Endothelial cell (in vitro differentiated cells): Measurements from ENCODE around the gene CPLANE1. TPM values are rescaled to one million over a fixed set of nuclear protein-coding genes. Genes with fewer than 3 reads are reported as not detected.

Experiments
- DNase-seq: peaks from one replicate; pipeline ENCODE4 v3.0.0; 2021; ENCODE audit warnings: low spot score
- H3K27ac Mint-ChIP-seq: one replicate; pipeline ENCODE4 v1.8.0; 2021; ENCODE audit warnings: mixed read lengths, inconsistent platforms; ENCODE audit not compliant: unreplicated experiment
- H3K27me3 Mint-ChIP-seq: one replicate; pipeline ENCODE4 v1.8.0; 2021; ENCODE audit warnings: mild to moderate bottlenecking, moderate library complexity, mixed read lengths, inconsistent platforms; ENCODE audit not compliant: unreplicated experiment
- H3K36me3 Mint-ChIP-seq: one replicate; pipeline ENCODE4 v1.8.0; 2021; ENCODE audit warnings: mild to moderate bottlenecking, low read depth, mixed read lengths, inconsistent platforms; ENCODE audit not compliant: unreplicated experiment
- H3K4me1 Mint-ChIP-seq: one replicate; pipeline ENCODE4 v1.8.0; 2021; ENCODE audit warnings: mild to moderate bottlenecking, mixed read lengths, inconsistent platforms; ENCODE audit not compliant: unreplicated experiment
- H3K4me3 Mint-ChIP-seq: one replicate; pipeline ENCODE4 v1.8.0; 2021; ENCODE audit warnings: mild to moderate bottlenecking, mixed read lengths, inconsistent platforms; ENCODE audit not compliant: unreplicated experiment
- H3K9me3 Mint-ChIP-seq: one replicate; pipeline ENCODE4 v1.8.0; 2021; ENCODE audit warnings: mixed read lengths, inconsistent platforms; ENCODE audit not compliant: unreplicated experiment
- CTCF ChIP-seq: fragments of 200-600 bp; sonication (generic); IDR thresholded peaks from one replicate; pipeline ENCODE4 v1.5.0; 2021; ENCODE audit warnings: antibody characterized with exemption; ENCODE audit not compliant: unreplicated experiment
- total RNA-seq: library from RNA; stranded (reverse); fragmentation: NEBNext Ultra II Directional; extraction: Animal tissue kit (Norgen Biotek cat#: 25700); gene quantifications from one replicate; pipeline ENCODE4 v1.2.1, GENCODE V29; 2021; ENCODE audit not compliant: unreplicated experiment

Gene CPLANE1
- total RNA-seq, 1 donor from 2014 or later, result 25.8 TPM

GRCh38 chr5:37121465-37121864 is 127.7 kb downstream of the CPLANE1 start:
- Mint-ChIP-seq H3K4me1 (no peaks in the 10 kb centered on the region), H3K4me3 (no peak overlapping the region), H3K36me3 (peaks cover 15% of the 10 kb centered on the region), H3K9me3 (no peaks in the 10 kb centered on the region), H3K27me3 (no peaks in the 10 kb centered on the region), H3K27ac (no peak overlapping the region)
- no peak for TF ChIP-seq CTCF
- DNase-seq, result no peak

- TF ChIP-seq CTCF, result no peak
- H3K9me3 Mint-ChIP-seq, result no peaks in the 10 kb centered on the region
- H3K27ac Mint-ChIP-seq, result no peak overlapping the region
- no peak for DNase-seq
- H3K4me3 Mint-ChIP-seq, result no peak overlapping the region
- H3K27me3 Mint-ChIP-seq, result no peaks in the 10 kb centered on the region
- H3K36me3 Mint-ChIP-seq, result peaks cover 15% of the 10 kb centered on the region
- H3K4me1 Mint-ChIP-seq, result no peaks in the 10 kb centered on the region
These were observed 128.1 kb downstream of the CPLANE1 start for GRCh38 chr5:37121027-37121426.

GRCh38 chr5:37120270-37120669 is 128.9 kb downstream of the CPLANE1 start:
- H3K27me3 Mint-ChIP-seq, result no peaks in the 10 kb centered on the region
- no peak for TF ChIP-seq CTCF
- no peak for DNase-seq
- H3K36me3 Mint-ChIP-seq, result peaks cover 15% of the 10 kb centered on the region
- no peak overlapping the region for H3K27ac Mint-ChIP-seq
- H3K9me3 Mint-ChIP-seq, result no peaks in the 10 kb centered on the region
- no peaks in the 10 kb centered on the region for H3K4me1 Mint-ChIP-seq
- H3K4me3 Mint-ChIP-seq, result no peak overlapping the region

GRCh38 chr5:37116359-37116758 is 132.8 kb downstream of the CPLANE1 start:
- no peak overlapping the region for H3K4me3 Mint-ChIP-seq
- peaks cover 29% of the 10 kb centered on the region for H3K36me3 Mint-ChIP-seq
- TF ChIP-seq CTCF, result no peak
- H3K27me3 Mint-ChIP-seq, result no peaks in the 10 kb centered on the region
- no peaks in the 10 kb centered on the region for H3K9me3 Mint-ChIP-seq
- DNase-seq, result no peak
- H3K27ac Mint-ChIP-seq, result no peak overlapping the region
- no peaks in the 10 kb centered on the region for H3K4me1 Mint-ChIP-seq

GRCh38 chr5:37112383-37112991 is 136.7 kb downstream of the CPLANE1 start:
- H3K27ac Mint-ChIP-seq, result no peak overlapping the region
- no peaks in the 10 kb centered on the region for H3K27me3 Mint-ChIP-seq
- DNase-seq, result no peak

More at GRCh38 chr5:37112383-37112991, 136.7 kb downstream of the CPLANE1 start:
- H3K4me1 Mint-ChIP-seq, result no peaks in the 10 kb centered on the region
- H3K4me3 Mint-ChIP-seq, result no peak overlapping the region
- H3K9me3 Mint-ChIP-seq, result no peaks in the 10 kb centered on the region
- peaks cover 29% of the 10 kb centered on the region for H3K36me3 Mint-ChIP-seq
- no peak for TF ChIP-seq CTCF
